SH-SY5Y (cell line): Measurements from ENCODE around the gene TBX21.

Experiments used
- GATA2 ChIP-seq: IDR thresholded peaks from 2 replicates; pipeline ENCODE4 v1.6.1; 2011; ENCODE audit warnings: mild to moderate bottlenecking, low read depth, low read length
- GATA3 ChIP-seq: IDR thresholded peaks from 2 replicates; pipeline ENCODE4 v1.6.1; 2011; ENCODE audit warnings: low read depth, mild to moderate bottlenecking, low read length, moderate library complexity

- TF ChIP-seq GATA2 (no peak), GATA3 (no peak)
Measured at GRCh38 chr17:47792979-47793378, 59.9 kb downstream of the TBX21 start.
